ENCODE measurements around the gene C2orf49.

C2orf49 gene

GRCh38 chr2:105294844-105295481 lies 42.4 kb upstream of the C2orf49 start:
- H3K4me3 ChIP-seq (ENCODE audit: low read depth, low read length): no peak overlapping the region
- TF ChIP-seq CTCF (IDR thresholded peaks at IDR 0.05; ENCODE audit: low read depth, low read length): peak; percentile 43

- no peak overlapping the region for H3K4me3 ChIP-seq (ENCODE audit: low read depth, low read length)
- TF ChIP-seq CTCF (IDR thresholded peaks at IDR 0.05; ENCODE audit: low read depth, low read length): no peak
These were observed 41.2 kb upstream of the C2orf49 start for GRCh38 chr2:105296017-105296611.

- TF ChIP-seq CTCF (IDR thresholded peaks at IDR 0.05; ENCODE audit: low read depth, low read length): no peak
- H3K4me3 ChIP-seq (ENCODE audit: low read depth, low read length): no peak overlapping the region
These were observed 40.1 kb upstream of the C2orf49 start for GRCh38 chr2:105297216-105297615.

GRCh38 chr2:105298017-105298416 lies 39.3 kb upstream of the C2orf49 start:
- no peak overlapping the region for H3K4me3 ChIP-seq (ENCODE audit: low read depth, low read length)
- no peak for TF ChIP-seq CTCF (IDR thresholded peaks at IDR 0.05; ENCODE audit: low read depth, low read length)

- TF ChIP-seq CTCF (IDR thresholded peaks at IDR 0.05; ENCODE audit: low read depth, low read length): no peak
- no peak overlapping the region for H3K4me3 ChIP-seq (ENCODE audit: low read depth, low read length)
These were observed 38.0 kb upstream of the C2orf49 start for GRCh38 chr2:105299290-105299689.

GRCh38 chr2:105301646-105302045 lies 35.7 kb upstream of the C2orf49 start:
- no peak for TF ChIP-seq CTCF (IDR thresholded peaks at IDR 0.05; ENCODE audit: low read depth, low read length)
- no peak overlapping the region for H3K4me3 ChIP-seq (ENCODE audit: low read depth, low read length)

- TF ChIP-seq CTCF (IDR thresholded peaks at IDR 0.05; ENCODE audit: low read depth, low read length): no peak
- H3K4me3 ChIP-seq (ENCODE audit: low read depth, low read length): no peak overlapping the region
These were observed 30.2 kb upstream of the C2orf49 start for GRCh38 chr2:105307146-105307545.

Measured in WI38 (cell line).